Measurements from ENCODE around the gene MRPS5. TPM values are rescaled to one million over a fixed set of nuclear protein-coding genes. Genes with fewer than 3 reads are reported as not detected.

Gene MRPS5
- total RNA-seq, 1 experiment from 2014 or later = 54.1 TPM

DNA sequence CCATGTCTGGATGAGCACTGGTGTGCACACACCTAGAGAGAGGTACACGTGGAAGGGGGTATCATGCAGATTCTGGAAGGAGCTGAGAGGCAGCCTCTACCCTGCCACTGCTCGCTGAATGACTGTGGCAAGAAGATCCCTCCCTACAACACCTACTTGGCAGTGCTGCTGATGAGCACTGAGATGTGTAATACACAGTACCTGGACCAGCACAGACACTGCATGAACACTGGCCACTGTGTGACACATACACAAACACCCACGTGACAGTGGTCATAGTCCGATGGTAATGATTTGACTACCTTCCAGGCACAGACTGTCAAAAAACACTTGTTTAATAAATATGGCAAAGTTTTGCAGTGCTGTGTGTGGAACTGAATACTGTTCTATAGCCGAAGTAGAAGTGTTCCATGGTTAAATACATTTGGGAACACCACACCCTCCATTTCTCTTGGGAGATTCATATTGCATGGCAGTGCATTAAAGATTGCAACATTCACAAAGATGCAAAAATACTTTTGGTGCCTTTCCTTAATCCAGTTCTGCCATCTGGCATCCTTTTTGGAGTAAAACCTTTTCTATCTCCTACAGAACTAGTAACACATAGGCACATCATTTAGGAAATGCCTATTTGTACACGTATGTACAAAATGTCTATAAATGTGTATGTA is 29.6 kb downstream of the MRPS5 start:
- no peak for DNase-seq (ENCODE audit: low read depth)

DNA sequence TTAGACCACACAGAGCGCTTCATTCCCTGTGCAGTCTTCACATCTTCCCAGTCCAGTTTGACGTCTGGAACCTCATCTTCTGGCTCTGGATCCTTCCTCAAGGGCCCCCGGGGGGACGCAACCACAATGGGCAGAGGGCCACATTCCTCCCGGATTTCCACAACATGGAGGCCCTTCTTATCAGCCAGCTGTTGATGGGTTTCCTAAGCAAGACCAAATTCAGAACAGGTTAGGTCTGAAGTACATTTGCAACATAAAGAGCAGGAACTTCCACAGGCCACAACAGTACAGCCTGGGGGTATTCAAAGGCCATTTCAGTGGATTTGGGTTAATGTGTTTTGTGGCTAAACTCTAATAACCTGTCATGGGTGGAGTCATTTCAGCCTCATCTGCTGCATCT is 34.2 kb downstream of the MRPS5 start:
- DNase-seq (ENCODE audit: low read depth) = no peak

DNA sequence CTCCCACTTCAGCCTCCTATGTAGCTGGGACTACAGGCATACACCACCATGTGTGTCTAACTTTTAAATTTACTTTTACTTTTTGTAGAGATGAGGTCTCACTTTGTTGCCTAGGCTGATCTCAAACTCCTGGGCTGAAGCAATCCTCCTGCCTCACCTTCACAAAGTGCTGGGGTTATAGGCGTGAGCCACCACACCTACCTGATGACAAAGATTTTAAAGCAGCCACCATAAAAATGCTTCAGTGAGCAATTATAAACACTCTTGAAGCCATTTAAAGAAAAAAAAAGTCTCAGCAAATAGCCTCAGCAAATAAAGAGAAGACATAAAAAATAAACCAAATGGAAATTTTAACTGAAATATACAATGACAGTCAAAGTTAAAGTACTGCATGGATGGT is 35.6 kb downstream of the MRPS5 start:
- no peak for DNase-seq (ENCODE audit: low read depth)

DNA sequence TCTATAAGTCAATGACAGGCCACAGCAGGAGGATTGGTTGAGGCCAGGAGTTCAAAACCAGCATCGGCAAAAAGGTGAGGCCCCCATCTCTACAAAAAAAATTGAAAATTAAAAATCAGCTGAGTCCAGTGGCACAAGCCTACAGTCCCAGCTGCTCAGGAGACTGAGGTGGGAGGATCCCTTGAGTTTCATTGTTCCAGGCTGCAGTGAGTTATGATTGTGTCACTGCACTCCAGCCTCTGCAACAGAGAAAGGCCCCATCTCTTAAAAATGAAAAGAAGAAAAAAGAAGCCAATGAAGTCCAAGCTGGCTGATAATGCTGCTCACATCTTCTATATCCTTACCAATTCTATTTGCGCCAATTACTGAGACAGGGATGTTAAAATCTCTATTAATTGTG is 39.1 kb downstream of the MRPS5 start:
- DNase-seq (ENCODE audit: low read depth) = no peak

DNA sequence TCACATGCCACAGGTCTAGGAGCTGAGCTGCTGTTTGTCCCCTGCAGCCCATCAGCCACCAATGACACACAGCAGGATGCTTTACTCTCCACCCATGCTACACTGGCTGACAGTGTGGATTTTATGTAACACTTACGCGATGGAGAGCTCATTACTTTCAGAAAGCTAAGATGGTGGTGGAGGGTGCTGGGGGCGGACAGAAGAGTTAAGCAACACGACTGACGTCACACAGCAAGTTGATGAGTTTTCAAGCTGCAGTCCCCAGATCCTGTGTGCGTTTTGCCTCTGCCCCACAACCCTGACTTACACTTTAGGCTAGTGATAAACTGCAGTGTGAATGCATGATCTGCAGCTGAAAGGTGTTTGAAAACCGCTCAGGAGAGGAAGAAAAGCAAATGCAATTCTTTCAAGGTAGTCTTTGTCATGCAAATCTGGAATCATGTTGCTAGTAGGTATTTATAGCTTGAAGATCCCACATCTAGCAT is 42.4 kb downstream of the MRPS5 start:
- no peak for DNase-seq (ENCODE audit: low read depth)

DNA sequence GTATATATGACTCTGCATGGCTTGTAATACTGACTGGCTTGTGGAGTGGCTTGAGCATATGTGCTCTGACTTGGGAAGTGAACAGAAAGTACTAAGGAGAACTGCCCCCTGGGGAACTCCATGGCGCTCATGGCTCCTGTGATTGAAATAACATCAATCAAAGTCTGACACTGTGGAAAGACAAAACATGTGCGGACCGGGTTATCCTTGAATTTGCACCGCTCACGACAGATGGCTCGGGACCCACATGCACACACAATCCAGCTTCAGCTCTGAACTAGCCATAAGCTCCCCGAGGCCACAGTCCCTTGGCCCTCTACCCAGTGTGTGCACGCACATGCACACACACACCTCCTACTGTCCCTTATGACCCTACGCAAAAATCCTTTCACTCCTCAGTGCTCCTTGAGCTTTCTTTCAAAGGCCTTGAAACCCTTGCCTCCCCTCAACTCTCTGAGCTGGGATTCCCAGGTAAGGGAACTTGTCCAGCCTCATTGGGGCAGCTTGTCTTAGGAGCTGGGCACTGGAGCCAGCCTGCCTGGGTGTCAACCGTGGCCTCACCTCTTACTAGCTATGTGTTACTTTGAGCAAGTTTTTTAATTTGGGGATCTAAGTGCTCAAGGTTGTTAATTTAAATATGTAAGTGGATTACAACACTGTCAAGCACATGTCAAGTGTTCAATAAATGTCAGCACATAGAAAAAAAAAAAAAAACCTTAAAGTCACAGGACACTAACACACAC is 43.6 kb downstream of the MRPS5 start:
- DNase-seq (ENCODE audit: low read depth) = no peak

DNA sequence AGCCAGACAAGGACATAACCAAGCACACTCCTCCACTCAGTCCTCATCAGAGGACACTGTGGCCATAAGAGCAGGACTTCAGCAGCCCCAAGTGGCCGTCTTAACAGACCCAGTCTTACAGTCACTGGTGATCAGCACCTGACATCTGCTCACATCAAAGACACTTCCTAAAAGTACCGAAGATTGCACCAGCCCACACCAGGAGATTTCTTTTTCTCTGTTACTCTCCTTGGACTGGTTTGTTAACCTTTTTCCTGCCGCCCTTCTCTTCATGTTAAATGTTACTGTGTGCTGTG is 44.1 kb downstream of the MRPS5 start:
- DNase-seq (ENCODE audit: low read depth) = no peak

DNA sequence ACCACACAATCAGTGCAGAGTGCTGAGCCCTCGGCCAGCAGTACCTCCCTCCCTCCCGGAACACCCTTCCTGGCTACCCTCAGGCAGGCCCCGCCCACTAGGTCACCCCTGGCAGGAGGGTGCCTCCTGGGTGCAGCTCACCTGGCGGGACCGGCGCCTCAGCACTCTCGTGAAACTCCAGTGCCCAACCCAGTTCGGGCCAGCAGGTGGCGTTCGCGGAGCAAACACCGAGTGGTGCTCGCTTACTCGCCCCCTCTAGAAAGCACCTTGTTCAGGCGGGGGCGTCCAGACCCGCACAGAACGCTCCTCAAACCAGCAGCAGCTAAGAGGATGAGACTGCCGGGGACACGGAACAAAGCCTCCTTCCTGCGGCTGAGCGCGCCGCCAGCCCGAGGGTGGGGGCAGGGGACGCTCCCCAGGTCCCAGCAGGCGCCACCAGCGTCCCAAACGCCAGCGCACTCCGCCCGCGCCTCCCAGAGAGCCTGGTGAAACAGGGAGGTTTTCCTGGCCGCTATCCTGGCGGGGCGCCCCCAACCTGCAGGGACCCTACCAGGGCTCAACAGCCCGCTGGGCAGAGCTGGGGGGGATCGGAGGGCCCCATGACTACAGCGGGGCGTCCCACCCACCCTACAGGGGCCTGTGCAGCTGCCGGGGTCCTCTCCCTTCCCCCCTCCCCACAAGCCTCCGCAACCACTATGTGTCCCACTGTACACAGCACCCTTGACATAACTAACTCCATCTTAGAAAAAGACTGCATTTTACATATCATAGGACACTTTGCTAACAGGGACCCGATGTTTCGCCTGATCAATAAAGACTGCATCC is 44.7 kb downstream of the MRPS5 start:
- peak; percentile 40 for DNase-seq (ENCODE audit: low read depth)

DNA sequence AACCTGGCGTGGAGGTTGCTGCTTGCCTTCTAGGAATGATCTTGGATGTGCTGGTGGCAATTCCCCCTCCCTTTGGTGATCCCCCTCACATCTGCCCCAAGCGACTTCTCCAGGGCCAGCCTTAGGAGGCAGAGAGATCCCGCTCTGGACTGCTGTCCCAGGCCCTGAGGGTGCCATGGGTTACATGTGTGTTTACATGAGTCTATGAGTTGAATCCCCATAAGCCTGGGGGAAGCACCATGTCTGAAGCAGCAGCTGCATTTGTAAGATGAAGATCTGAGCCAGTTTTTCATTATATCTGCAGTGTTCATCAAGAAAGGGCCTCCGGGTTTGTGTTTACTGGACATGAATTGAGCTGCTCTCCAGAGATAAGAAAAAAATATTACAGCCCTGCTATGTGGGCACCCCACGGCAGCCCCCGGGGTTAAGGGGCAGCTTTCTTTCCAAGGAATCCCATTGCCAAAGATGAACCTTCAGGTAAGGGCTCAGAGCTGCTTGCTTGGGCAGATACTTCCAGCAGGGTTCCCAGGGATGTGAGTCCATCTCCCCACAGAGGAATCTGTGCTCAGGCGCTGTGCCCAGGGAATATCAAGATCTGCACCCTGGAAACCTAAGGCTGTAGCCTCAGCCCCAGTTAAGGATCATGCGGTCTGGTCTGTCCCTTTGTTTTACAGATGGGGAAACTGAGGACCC is 46.0 kb downstream of the MRPS5 start:
- DNase-seq (ENCODE audit: low read depth) = no peak

DNA sequence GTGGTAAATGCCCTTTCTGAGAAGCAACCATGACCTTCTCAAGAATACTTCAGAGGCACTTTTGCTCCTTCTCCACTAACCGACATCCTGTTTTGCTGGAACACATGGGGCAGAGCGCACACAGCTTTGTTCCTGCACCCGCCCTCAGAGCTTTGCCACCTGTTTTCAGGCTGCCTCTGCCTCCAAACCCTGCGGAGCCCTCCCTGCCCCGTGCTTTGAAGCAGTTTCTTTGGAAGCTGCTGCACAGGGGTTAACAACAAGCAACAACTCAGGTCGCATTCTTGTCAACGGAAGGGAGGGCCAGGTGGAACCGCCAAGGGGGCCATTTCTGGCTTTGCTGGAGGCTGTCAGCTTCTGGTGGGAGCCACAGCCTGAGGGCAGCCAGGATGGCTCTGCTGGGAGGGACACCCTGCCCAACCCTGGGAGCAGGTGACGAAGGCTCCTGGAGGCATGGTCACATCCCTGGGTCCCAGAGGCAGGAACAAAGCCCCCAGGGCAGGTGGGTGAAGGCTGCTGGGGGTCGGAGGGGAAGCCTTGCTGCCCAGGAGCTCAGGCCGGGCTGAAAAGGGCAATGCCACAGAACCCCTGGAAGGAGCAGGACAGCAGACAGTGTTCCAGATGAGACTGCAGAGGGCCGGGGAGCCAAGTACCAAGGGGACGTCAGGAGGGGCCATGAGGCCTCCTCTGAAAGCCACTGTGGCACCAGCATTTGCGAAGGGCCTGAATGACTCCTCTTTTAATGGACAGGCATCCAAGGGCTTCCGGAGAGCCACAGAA is 46.8 kb downstream of the MRPS5 start:
- DNase-seq (ENCODE audit: low read depth) = no peak

DNA sequence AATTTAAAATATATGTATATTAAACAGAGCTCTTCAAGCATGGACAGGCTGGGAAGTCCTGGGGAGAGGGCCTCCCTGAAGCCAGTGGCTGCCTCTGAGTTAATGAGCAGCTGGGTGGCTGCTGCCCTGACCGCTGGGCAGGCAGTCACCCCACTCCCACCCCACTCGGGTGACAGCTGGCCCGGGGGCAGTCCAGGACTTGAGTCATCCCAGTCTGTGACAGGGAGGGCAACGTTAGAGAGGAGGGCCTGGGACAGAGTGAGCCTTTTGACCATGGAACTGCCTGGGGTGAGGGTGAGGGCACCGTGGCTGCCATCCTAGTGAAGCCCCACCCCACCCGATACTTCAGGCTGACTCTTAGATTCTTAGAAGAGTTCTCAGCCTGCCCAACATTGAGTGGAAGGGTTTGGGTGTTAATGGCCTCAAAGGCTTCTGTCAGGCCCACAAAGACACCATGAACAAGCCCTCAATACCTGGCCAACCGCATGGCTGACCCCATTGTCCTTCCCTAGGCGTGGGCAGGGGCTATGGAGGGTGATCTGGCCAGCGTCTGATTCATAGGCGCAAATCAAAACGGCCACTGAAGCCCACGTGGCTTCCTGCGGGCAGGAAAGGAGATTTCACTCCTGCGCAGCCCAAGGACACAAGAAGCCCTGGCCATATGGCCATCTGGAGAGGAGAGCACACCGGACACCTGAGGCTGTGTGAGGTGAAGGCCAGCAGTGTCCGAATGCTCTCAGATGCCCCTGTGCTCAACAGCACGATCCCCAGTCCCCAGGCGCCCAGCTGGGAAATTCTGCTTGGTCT is 47.5 kb downstream of the MRPS5 start:
- DNase-seq (ENCODE audit: low read depth) = peak; percentile 10

DNA sequence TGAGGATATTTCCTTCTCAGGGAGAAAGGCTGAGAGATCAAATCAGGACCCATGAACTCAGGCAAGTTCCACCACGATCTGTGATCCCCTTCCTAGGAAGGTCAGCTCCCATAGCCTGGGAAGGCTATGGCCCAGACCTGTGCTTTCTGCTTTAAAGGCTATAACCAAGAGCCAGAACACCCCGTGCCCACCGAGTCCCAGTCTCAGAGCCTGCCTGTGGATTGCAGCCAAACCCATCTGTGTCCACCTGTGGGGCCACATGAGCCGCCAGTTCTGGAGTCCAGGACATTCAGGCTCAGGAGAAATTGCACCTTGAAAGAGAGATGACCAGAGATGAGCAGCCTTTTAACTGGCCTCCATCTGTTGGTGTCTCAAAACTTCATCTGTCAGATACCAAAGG is 49.2 kb downstream of the MRPS5 start:
- DNase-seq (ENCODE audit: low read depth) = no peak

DNA sequence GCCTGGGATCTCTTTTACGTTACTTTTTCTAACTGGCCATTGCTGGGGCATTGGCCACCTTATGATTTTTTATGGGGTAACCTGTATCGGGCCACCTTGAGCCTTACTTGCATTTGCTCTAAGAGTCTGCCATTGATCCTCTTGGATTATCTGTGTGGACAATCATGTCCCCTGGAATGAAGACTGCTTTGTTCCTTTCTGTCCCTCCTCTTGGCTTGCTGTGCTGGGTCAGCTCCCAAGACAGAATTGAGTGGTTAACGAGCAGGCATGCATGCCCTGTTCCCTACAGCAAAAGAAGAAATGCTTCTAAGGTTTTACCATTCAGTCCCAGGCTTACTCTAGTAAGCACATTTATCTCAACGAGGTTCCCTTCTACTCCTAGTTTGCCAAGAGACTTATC is 49.8 kb downstream of the MRPS5 start:
- DNase-seq (ENCODE audit: low read depth) = no peak

DNA sequence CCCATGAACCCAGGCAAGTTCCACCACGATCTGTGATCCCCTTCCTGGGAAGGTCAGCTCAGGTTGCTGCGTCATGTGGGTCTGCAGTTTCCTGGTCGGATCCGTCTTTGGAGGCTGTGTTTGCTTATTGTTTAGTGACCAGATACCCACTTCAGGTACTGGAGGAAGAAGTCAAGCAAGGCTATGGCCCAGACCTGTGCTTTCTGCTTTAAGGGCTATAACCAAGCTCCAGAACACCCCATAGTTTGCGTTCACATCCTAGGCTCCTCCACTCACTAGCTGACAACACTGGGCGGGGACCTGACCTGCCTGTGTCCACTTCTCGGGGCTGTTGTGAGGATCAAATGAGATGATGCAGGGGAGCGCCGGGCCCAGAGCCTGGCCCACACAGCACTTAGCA is 52.1 kb downstream of the MRPS5 start:
- DNase-seq (ENCODE audit: low read depth) = no peak

DNA sequence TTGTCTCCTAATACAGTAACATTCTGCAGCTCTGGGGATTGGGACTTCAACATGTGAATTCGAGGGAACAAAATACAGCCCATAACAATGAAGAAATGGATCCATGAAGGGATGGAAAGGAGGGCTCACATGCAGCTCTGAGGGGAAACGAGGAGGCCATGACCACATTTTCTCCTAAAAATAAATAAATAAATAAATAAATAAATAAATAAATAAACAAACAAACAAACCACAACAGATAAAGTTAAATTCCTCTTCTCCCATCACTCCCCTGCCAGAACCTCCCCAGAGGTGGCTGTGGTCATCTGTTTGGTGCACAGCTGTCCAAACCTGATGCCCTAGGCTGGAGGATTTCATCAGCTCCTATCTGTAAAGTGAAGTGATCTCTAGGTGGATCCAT is 53.4 kb downstream of the MRPS5 start:
- DNase-seq (ENCODE audit: low read depth) = no peak

DNA sequence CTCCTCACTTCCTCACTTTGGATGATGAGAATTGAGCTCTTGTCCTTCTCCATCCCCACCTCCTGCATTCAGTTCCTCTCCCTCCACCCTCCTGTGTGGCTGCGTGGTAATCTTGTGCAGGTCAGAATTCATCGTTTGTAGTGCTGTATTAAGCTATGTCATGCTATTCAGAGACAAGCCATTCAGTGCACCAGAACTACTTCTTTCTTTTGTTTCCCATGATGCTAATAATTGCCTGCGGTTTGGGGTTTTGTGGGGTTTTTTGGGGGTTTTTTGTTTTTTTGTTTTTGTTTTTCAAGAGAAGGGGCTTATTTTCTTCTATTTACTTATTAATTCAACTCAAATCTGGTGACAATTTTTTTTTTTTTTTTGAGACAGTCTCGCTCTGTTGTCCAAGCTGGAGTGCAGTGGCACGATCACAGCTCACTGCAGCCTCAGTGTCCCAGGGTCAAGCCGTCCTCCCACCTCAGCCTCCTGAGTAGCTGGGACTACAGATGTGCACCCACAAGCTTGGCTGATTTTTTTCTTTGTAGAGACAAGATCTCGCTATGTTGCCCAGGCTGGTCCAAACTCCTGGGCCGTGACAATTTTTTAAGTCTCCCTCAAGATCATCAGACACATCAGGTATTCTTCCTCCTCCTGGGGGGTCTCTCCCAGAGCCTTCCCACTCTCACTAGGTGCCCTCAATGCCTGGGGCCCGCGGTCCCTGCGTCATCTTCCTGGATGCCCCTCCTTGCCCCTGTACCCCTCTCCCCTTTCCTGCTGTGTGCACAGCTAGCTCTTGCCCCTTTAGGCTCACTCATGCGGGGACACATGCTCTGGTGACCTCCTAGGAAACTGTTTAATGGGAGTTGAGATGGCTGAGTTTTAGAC is 58.3 kb downstream of the MRPS5 start:
- no peak for DNase-seq (ENCODE audit: low read depth)

DNA sequence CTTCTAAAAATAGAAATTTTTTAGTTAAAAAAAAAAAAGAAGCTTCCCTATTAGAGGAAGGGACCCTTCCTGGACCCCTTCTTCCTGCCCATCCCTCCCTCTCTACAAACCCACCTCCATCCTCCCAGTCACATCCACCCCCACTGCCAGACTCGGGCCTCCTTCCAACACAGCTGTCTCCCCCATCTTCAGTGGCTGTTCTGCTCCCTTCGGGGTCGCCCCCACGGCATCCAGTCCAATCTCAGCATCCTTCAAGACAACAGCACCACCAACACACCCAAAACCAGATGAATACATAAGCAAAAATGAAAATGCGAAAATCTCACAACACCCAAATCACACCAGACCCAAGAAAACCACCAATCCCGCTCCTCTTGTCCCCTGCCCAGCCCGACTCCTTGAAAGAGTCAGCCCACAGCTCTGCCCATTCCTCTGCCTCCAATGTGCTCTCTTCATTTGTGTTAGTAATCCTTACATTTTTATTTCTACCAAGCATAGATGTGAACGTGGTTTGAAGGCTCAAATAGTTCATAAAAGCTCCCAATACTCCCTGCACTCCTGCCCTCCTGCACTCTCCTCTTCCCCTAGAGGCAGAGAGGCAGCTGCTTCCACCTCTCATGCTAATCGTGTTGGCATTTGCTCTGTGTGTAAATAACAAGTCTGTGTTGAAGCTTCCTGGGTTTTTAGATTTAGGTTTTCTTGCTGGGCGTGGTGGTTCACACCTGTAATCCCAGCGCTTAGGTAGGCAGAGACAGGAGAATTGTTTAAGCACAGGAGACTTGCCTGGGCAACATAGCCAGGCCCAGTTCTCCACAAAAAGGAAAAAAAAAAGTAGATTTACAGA is 59.1 kb downstream of the MRPS5 start:
- DNase-seq (ENCODE audit: low read depth) = no peak

DNA sequence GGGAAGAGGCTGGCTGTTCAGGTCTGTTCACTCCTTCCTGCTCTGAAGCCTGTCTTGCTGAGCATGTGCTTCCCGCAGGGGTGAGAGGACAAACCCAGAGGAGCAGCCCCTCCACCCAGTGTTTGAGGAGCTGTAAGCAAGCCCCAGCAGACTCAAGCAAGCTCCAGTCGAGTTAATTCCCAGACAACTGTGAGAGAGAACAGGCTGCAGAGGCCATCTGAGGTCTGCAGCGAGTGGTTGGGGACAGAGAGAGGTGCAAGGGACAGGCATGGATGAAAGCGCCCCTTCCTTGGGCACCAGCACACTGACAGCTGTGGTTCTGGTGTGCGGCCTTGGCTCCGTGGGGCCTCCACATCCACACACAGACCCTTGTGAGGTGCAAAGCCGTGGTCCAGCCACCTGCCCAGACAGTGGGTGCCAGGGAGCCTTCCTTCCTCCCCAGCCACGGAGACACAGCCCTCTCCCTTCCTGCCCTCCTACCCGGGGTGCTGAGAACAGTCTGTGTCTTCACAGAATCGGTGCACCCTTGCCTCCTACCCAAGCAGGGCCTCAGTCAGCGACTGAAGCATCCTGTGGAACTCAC is 59.9 kb downstream of the MRPS5 start:
- no peak for DNase-seq (ENCODE audit: low read depth)

Measured in RPMI7951 (cell line).